Activated CD8-positive, alpha-beta memory T cell treated with anti-CD3 and anti-CD28 coated beads for 4 hours (primary cell): ENCODE data around the gene PLXNB1.

ENCODE experiments used
- DNase-seq, 2 donors: peaks; one replicate each; pipeline ENCODE4 v3.0.0-alpha.2; 2020; ENCODE audit warnings: low read depth in 2 of 2

Gene PLXNB1

GRCh38 chr3:48369693-48370332 lies 60.1 kb downstream of the PLXNB1 start:
- no peak for DNase-seq

- no peak for DNase-seq
Observed at GRCh38 chr3:48367201-48367600, 62.7 kb downstream of the PLXNB1 start.

GRCh38 chr3:48364840-48365239 lies 65.0 kb downstream of the PLXNB1 start:
- no peak for DNase-seq

- DNase-seq = no peak
Observed at GRCh38 chr3:48361928-48362327, 68.0 kb downstream of the PLXNB1 start.

GRCh38 chr3:48356419-48356818 lies 73.5 kb downstream of the PLXNB1 start:
- DNase-seq = no peak

- no peak for DNase-seq
Observed at GRCh38 chr3:48353987-48354386, 75.9 kb downstream of the PLXNB1 start.
